ENCODE measurements around the gene BMX.

The BMX gene

DNA sequence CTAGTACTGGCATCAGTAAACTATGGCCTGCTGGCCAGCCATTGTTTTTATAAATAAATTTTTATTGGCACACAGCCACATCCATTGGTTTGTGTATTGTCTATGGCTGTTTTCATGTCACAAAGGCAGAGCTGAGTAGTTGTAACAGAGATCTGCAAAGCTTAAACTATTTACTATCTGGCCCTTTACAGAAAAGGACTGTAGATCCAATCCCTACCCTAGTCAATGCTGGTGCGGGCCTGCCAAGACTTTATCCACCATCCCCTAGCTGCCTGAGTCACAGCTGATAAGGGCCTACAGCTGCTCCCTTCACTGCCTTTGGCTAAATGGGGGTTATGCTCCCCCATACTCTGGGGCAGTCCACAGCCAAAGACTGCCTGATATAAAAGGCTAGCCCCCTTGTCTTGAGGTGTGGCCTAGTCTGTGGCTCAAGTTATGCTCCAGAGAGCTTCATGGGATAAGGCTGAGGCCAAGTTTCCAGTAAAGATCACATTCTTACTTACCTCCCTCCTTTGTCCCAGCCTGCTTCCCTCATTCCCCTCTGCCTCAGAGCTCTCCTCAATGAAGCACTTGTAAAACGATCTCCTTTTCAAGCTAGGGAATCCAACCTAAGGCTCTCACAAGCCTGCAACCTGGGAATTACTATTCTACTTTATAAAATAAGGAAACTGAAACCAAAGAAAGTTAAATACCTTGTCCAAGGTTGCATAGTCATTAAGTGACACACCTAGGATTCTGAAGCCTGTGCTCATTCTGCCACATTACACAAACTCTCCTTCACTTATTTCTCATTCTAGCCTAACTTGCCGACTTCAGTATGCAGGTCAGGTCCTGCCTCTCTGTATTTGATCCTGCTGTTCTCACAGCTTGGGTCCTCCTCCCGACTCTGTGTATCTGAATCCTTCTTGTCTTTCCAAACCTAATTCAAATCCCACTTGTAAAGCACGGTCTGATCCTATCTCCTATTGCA is 79.5 kb downstream of the BMX start:
- no peak overlapping the region for H3K4me3 ChIP-seq (ENCODE audit: low read depth, low read length)
- TF ChIP-seq, protein P1, sequence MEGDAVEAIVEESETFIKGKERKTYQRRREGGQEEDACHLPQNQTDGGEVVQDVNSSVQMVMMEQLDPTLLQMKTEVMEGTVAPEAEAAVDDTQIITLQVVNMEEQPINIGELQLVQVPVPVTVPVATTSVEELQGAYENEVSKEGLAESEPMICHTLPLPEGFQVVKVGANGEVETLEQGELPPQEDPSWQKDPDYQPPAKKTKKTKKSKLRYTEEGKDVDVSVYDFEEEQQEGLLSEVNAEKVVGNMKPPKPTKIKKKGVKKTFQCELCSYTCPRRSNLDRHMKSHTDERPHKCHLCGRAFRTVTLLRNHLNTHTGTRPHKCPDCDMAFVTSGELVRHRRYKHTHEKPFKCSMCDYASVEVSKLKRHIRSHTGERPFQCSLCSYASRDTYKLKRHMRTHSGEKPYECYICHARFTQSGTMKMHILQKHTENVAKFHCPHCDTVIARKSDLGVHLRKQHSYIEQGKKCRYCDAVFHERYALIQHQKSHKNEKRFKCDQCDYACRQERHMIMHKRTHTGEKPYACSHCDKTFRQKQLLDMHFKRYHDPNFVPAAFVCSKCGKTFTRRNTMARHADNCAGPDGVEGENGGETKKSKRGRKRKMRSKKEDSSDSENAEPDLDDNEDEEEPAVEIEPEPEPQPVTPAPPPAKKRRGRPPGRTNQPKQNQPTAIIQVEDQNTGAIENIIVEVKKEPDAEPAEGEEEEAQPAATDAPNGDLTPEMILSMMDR (IDR thresholded peaks at IDR 0.05; ENCODE audit: low read depth, low read length), result no peak

DNA sequence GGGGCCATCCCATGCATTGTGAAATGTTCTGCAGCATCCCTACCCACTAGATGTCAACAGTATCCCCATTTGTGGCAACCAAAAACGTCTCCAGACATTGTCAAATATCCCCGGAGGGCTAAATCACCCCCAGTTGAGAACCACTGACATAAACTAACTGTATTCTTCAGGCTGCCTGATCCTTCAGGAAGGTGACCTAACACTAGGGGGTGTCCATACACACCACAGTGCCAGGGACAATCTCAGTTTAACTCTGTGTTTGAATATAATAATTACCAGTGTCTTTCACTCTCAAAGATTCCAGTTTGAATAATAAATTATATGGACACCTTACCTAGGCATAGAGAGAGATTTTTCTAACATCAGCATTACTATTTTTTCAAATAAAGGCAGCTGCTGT is 93.8 kb downstream of the BMX start:
- no peaks in the 10 kb centered on the region for H3K27me3 ChIP-seq
- H3K36me3 ChIP-seq, result no peaks in the 10 kb centered on the region
- H3K4me1 ChIP-seq, result no peaks in the 10 kb centered on the region
- TF ChIP-seq, protein P1 (IDR thresholded peaks at IDR 0.05; ENCODE audit: low read depth, low read length), result 0 out of 2 replicates have a peak, but pooled peaks have one; percentile 8
- no peak for DNase-seq
- no peaks in the 10 kb centered on the region for H3K9me3 ChIP-seq
- no peak overlapping the region for H3K4me3 ChIP-seq (ENCODE audit: low read depth, low read length)

More for the DNA sequence above, 79.5 kb downstream of the BMX start:
- no peaks in the 10 kb centered on the region for H3K4me1 ChIP-seq
- peak; percentile 10 for DNase-seq
- H3K9me3 ChIP-seq, result no peaks in the 10 kb centered on the region
- H3K36me3 ChIP-seq, result no peaks in the 10 kb centered on the region
- H3K27me3 ChIP-seq, result no peaks in the 10 kb centered on the region

DNA sequence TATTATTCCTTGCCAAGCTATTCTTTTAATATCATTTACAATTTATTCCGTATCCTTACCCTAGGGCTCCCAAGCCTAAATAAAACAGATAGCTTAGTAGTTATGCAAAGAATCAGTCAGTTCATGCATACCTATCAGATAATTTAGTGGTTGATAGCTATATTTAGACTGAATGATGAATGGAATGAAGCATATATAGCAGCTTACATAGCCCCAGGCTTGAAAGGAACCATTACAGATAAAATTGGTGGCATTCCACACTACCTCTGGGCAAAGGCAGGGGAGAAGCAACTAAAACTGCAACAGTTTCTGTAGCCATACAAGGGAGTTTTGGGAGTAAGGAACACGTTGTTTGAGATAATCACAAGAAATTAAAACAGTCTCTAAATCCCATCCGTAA is 97.4 kb downstream of the BMX start:
- no peaks in the 10 kb centered on the region for H3K36me3 ChIP-seq

DNA sequence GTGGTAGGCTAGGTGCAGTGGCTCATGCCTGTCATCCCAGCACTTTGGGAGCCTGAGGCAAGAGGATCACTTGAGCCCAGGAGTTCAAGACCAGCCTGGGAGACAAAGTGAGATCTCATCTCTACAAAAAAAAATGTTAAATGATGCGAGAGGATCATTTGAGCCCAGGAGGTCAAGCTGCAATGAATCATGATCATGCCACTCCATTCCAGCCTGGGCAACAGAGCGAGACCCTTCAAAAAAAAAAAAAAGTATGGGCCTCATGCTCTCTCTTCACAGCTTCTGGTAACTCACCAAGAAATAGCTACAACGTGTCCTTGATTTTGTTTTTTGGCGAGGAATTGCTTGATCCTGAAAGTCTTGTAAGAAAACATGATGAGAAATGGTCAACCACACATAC is 98.9 kb downstream of the BMX start:
- H3K9me3 ChIP-seq, result no peaks in the 10 kb centered on the region
- H3K4me3 ChIP-seq (ENCODE audit: low read depth, low read length), result no peak overlapping the region
- TF ChIP-seq, protein P1 (IDR thresholded peaks at IDR 0.05; ENCODE audit: low read depth, low read length), result no peak
- no peaks in the 10 kb centered on the region for H3K4me1 ChIP-seq
- H3K36me3 ChIP-seq, result no peaks in the 10 kb centered on the region
- no peak for DNase-seq
- no peaks in the 10 kb centered on the region for H3K27me3 ChIP-seq

More for the DNA sequence above, 97.4 kb downstream of the BMX start:
- Histone ChIP-seq H3K4me3 (ENCODE audit: low read depth, low read length) (no peak overlapping the region), H3K4me1 (no peaks in the 10 kb centered on the region), H3K27me3 (no peaks in the 10 kb centered on the region), H3K9me3 (no peaks in the 10 kb centered on the region)
- DNase-seq, result no peak
- TF ChIP-seq, protein P1 (IDR thresholded peaks at IDR 0.05; ENCODE audit: low read depth, low read length), result no peak

DNA sequence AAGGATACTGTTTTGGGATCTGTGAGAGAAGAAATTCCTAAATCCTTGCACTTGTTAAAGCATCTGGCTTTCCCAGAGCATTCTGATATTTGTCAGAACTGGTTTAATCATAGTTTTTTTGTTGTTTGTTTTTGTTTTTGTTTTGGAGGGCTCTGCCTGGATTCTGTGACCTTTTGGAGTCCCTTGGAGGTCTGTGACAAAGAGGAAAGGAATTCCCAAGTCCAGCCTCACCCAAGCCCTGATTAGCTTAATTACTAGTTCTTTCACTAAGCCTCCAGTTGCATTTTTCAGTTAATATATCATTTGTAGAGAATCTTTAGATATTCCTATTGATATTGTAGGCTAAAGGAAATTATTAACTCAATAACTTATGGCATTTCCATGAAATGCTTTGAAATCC is 99.4 kb downstream of the BMX start:
- TF ChIP-seq, protein P1 (IDR thresholded peaks at IDR 0.05; ENCODE audit: low read depth, low read length), result no peak
- no peak for DNase-seq
- H3K4me1 ChIP-seq, result no peaks in the 10 kb centered on the region
- H3K27me3 ChIP-seq, result no peaks in the 10 kb centered on the region
- H3K4me3 ChIP-seq (ENCODE audit: low read depth, low read length), result no peak overlapping the region
- H3K36me3 ChIP-seq, result no peaks in the 10 kb centered on the region
- H3K9me3 ChIP-seq, result no peaks in the 10 kb centered on the region

DNA sequence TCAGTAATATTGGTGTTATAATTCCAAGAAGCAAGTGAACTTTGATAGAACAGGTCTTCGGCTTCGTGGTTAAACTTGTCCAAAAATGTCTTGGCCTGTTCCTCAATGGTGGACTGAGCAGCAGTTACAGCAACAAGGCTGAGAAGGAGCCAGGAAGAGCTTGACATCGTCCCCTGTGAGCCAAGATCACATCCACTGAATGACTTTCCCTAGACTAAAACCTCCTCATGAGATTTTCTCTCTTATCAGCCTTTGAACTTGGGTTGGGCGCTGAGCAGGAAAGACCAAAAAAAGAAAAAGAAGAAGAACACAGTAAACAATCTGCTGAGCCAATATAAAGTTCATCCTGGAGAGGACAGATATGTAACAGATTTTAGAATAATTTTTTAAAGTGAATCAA is 100.1 kb downstream of the BMX start, which contains the start of gene ACE2:
Gene ACE2, minus strand, starts transcription at position 216 of the 400 bp plus-strand sequence. Its CDS starts 49 bp downstream, at position 167.
- no peak for DNase-seq
- TF ChIP-seq, protein P1 (IDR thresholded peaks at IDR 0.05; ENCODE audit: low read depth, low read length), result no peak
- Histone ChIP-seq H3K36me3 (no peaks in the 10 kb centered on the region), H3K9me3 (no peaks in the 10 kb centered on the region), H3K27me3 (no peaks in the 10 kb centered on the region), H3K4me1 (no peaks in the 10 kb centered on the region), H3K4me3 (ENCODE audit: low read depth, low read length) (no peak within 1 kb of the TSS)
